Naive B cell (primary cell): ENCODE measurements around the gene SPDYE3. TPM values are rescaled to one million over a fixed set of nuclear protein-coding genes. Genes with fewer than 3 reads are reported as not detected.
"Not testable (repeated sequence)": the region's sequence is repeated elsewhere in the genome, so short reads cannot be mapped to it uniquely, and the experiment has no call there.

Experiments
- ATAC-seq, 2 donors: fragments of 150-1000 bp; cut with Tn5 transposase; 2 replicates each; pipeline ENCODE4 v1.10.0; 2021; ENCODE audit warnings: low read depth in 2 of 2, mild to moderate bottlenecking in 2 of 2, moderate library complexity in 2 of 2
- DNase-seq: peaks from one replicate; pipeline ENCODE4 v3.0.0; 2022
- H3K27ac Mint-ChIP-seq, 6 donors: one replicate each; pipeline ENCODE4 v1.8.0; 2020 to 2022; ENCODE audit warnings: mild to moderate bottlenecking in 6 of 6, mixed read lengths in 6 of 6, moderate library complexity in 5 of 6, inconsistent platforms in 2 of 6
- H3K27me3 Mint-ChIP-seq, 3 donors: one replicate each; pipeline ENCODE4 v1.8.0; 2021 to 2022; ENCODE audit warnings: mixed read lengths in 3 of 3, mild to moderate bottlenecking in 1 of 3
- H3K36me3 Mint-ChIP-seq, 2 donors: one replicate each; pipeline ENCODE4 v1.8.0; 2020 to 2022; ENCODE audit warnings: mixed read lengths in 2 of 2, inconsistent platforms in 1 of 2, mild to moderate bottlenecking in 1 of 2
- H3K4me1 Mint-ChIP-seq, 3 donors: one replicate each; pipeline ENCODE4 v1.8.0; 2020 to 2022; ENCODE audit warnings: mixed read lengths in 3 of 3, inconsistent platforms in 1 of 3, mild to moderate bottlenecking in 1 of 3, moderate library complexity in 1 of 3
- H3K4me3 Mint-ChIP-seq, 8 donors: one replicate each; pipeline ENCODE4 v1.8.0; 2020 to 2022; ENCODE audit warnings: mild to moderate bottlenecking in 8 of 8, mixed read lengths in 8 of 8, moderate library complexity in 8 of 8, inconsistent platforms in 2 of 8
- H3K9me3 Mint-ChIP-seq, 7 donors: one replicate each; pipeline ENCODE4 v1.8.0; 2020 to 2022; ENCODE audit warnings: mixed read lengths in 7 of 7, mild to moderate bottlenecking in 5 of 7, inconsistent platforms in 2 of 7, moderate library complexity in 1 of 7
- polyA plus RNA-seq, 6 donors: library from polyadenylated mRNA; unstranded; fragments of 300-500 nt; fragmentation: Illumina TruSeq; gene quantifications; one replicate each; pipeline ENCODE4 v1.2.3, GENCODE V29; 2021; ENCODE audit warnings: low read depth in 6 of 6

SPDYE3 gene
- polyA plus RNA-seq, 6 donors from 2014 or later = 5.0 to 10.3 (median 8.5) TPM

DNA sequence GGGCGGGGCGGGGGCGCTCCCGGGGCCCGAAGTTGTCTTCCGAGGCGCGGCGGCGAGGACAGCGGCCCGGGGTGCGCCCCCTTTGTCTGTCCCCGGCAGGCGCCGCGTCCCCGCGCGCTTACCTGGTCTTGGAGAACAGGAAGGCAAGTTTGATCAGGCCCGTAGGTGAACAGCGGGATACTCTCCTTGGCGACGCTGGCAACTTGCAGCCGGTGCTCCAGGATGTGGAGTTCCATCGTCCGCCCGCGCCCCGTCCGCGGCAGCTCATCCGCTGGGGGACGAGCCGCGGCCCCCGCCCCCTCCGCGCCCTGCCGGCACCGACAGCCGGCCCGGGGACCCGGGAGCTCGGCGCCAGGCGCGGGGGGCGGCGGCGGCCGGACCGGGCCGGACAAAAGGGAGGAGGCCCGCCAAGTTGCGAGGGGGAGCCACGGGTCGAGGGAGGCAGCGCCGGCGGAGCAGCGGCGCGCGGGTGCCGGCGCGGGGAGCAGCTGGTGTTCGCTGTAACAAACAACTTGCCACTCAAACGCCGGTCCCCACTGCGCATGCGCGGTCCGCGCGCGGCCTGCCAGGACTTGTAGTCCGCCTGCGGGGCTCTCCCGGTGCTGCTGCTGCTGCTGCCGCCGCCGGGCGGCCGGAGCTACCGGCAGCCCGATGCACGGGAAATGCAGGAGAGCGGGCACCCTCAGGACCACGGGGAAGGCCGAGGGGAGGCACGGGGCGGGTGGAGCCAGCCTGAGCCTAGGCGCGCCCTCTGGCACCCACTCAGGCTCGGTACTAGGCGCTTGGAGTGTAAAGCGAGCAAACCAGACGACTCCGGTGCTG is 35.6 kb upstream of the SPDYE3 start:
- peak; percentile 98 for DNase-seq
- peaks cover 19 to 36% (median 20%) of the 10 kb centered on the region in 3 donors for H3K4me1 Mint-ChIP-seq
- no peaks in the 10 kb centered on the region for H3K36me3 Mint-ChIP-seq
- ATAC-seq = peak; percentile 94 to 95
- H3K4me3 Mint-ChIP-seq = peak overlapping the region; percentile 75 to 93 (median 82)
- H3K27ac Mint-ChIP-seq = peak overlapping the region in 4 of 6 donors; percentile 26 to 83 (median 64)
- no peaks in the 10 kb centered on the region for H3K9me3 Mint-ChIP-seq
- no peaks in the 10 kb centered on the region for H3K27me3 Mint-ChIP-seq

DNA sequence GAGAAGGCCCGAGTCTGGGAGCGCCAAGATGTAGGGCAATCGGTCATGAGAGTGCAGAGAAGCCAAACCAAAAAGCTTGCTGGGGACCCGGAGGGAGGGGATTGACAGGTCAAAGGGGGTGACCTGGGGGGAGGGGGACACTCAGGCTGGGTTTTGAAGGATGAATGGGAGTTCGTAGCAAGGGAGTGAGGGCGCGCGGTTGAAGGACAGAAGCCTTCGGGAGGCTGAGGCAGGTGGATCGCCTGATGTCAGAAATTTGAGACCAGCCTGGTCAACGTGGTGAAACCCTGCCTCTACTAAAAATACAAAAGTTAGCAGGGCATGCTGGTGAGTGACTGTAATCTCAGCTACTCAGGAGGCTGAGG is 35.0 kb upstream of the SPDYE3 start:
- Mint-ChIP-seq H3K4me1 (peaks cover 16 to 30% (median 17%) of the 10 kb centered on the region in 3 donors), H3K4me3 (peak overlapping the region; percentile 73 to 93 (median 82)), H3K27ac (peak overlapping the region in 5 of 6 donors; percentile 51 to 92 (median 72))
- ATAC-seq, H3K36me3 Mint-ChIP-seq, H3K9me3 Mint-ChIP-seq, DNase-seq, H3K27me3 Mint-ChIP-seq: not testable (repeated sequence)

DNA sequence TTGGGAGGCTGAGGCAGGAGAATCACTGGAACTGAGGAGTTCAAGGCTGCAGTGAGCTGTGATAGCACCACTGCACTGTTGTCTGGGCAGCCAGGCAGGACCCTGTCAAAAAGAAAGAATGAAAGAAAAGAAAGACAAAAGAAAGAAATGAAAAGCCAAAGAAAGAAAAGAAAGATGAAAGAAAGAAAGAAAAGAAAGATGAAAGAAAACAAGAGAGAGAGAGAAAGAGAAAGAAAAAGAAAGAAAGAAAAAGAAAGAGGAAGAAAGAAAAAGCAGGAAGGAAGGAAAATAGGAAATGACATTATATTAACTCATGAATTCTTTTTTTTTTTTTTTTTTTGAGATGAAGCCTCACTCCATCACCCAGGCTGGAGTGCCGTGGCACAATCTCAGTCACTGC is 32.4 kb upstream of the SPDYE3 start:
- no peak for DNase-seq
- H3K9me3 Mint-ChIP-seq = no peaks in the 10 kb centered on the region
- peaks cover 12 to 30% (median 17%) of the 10 kb centered on the region in 3 donors for H3K4me1 Mint-ChIP-seq
- no peaks in the 10 kb centered on the region for H3K27me3 Mint-ChIP-seq
- H3K4me3 Mint-ChIP-seq = peak overlapping the region in 4 of 8 donors; percentile 5 to 73 (median 44)
- peak overlapping the region in 5 of 6 donors; percentile 17 to 82 (median 69) for H3K27ac Mint-ChIP-seq
- no peak for ATAC-seq
- H3K36me3 Mint-ChIP-seq = no peaks in the 10 kb centered on the region

DNA sequence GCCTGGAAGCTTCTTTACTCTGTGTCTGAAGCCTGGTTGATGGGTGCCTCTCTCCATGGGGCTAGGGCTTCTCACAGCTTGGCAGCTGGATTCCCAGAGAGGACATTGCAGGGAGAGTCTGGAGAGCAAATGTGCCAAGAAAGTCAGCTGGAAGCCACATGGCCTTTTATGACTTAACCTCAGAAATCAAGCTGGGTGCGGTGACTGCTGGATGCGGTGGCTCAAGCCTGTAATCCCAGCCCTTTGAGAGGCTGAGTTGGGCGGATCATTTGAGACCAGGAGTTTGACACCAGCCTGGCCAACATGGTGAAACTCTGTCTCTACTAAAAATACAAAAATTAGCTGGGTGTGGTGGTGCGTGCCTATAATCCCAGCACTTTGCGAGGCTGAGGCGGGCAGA is 31.4 kb upstream of the SPDYE3 start:
- not testable (repeated sequence) for H3K9me3 Mint-ChIP-seq, H3K27ac Mint-ChIP-seq, ATAC-seq, H3K27me3 Mint-ChIP-seq, DNase-seq, H3K36me3 Mint-ChIP-seq
- H3K4me1 Mint-ChIP-seq = peaks cover 6 to 24% (median 11%) of the 10 kb centered on the region in 3 donors
- H3K4me3 Mint-ChIP-seq = peak overlapping the region in 3 of 8 donors; percentile 6 to 46 (median 38)

DNA sequence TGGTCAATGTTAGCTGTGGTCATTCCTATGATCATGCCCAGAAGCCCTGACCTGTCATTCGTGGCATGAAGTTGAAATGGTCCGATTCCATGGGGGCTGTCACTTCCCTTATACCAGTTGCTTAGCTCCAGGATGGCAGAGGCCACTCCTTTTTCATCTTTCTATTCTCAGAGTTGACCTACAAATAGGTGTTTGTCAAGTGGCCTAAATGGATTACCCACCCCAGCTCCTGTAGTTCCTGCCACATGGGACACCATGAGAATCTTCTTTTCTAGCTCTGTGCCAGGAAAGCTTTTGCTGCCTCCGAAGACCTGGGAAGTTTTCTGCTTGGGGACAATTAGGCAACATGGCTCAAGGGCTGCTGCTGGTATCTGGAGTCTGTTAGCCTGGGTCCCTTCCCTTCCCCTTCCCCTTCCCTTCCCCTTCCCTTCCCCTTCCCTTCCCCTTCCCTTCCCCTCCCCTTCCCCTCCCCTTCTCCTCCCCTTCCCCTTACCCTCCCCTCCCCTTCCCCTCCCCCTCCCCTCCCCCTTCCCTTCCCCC is 25.4 kb upstream of the SPDYE3 start:
- not testable (repeated sequence) for H3K36me3 Mint-ChIP-seq, H3K27me3 Mint-ChIP-seq, H3K4me1 Mint-ChIP-seq, DNase-seq, H3K4me3 Mint-ChIP-seq, ATAC-seq, H3K9me3 Mint-ChIP-seq
- H3K27ac Mint-ChIP-seq = peak overlapping the region in 1 of 6 donors; percentile 60

DNA sequence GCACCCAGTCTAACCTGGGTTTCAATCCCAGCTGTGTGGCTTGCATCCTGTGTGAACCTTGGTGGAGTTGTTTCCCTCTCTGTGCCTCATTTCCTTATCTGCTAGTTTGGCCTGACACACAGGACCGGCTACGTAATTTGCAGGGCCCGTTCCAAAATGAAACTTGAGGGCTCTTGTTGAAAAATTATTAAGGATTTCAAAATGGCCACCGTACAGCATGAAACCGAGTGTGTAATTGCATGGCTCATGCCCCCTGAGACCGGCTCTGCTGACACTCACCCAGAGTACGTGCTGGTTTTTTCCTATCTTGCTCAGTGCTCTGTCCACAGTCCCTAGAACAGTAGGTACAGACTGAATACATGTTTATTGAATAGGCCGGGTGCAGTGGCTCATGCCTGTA is 24.4 kb upstream of the SPDYE3 start:
- H3K4me1 Mint-ChIP-seq, DNase-seq, ATAC-seq: not testable (repeated sequence)

DNA sequence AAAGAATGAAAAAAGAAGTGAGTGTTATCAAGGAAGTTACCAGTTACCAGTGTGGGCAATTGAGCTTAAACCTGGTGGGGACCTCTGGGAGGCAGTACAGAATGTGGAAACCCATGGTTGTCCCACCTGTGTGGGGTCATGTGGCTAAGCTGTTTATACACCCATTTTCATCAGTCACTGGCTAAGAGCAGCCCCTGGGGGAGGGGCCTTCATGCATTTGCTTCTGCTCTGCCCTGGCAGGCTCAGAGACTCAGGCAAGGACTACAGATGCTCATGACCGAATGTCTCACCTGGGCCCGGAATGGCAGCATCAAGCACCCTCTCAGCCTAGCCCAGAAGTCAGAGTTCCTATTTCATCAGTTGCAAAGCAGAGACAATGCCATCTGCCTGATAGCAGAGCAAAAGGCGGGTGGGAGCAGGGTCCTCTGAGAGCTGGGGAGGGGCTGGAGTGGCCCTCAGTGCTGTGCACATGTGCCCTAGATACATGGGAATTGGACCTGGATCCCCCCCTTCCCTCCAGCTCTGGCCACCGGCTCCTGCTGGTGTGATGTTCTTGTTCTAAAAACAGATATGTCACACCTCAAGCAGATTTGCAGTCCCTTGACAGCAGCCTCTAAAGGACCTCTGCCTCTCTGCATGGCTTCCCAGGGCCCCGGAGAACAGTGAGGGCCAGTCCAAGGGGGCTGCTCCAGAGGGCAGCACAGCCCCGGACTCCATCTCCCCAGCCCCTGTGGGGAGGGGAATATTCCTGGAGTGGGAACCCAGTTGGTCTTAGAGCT is 20.1 kb upstream of the SPDYE3 start:
- H3K27me3 Mint-ChIP-seq, H3K36me3 Mint-ChIP-seq, H3K27ac Mint-ChIP-seq, H3K4me1 Mint-ChIP-seq, H3K9me3 Mint-ChIP-seq, ATAC-seq, DNase-seq: not testable (repeated sequence)
- peak overlapping the region in 1 of 8 donors; percentile 60 for H3K4me3 Mint-ChIP-seq

More for the DNA sequence above, 24.4 kb upstream of the SPDYE3 start:
- H3K4me3 Mint-ChIP-seq, H3K9me3 Mint-ChIP-seq, H3K27ac Mint-ChIP-seq, H3K36me3 Mint-ChIP-seq, H3K27me3 Mint-ChIP-seq: not testable (repeated sequence)

DNA sequence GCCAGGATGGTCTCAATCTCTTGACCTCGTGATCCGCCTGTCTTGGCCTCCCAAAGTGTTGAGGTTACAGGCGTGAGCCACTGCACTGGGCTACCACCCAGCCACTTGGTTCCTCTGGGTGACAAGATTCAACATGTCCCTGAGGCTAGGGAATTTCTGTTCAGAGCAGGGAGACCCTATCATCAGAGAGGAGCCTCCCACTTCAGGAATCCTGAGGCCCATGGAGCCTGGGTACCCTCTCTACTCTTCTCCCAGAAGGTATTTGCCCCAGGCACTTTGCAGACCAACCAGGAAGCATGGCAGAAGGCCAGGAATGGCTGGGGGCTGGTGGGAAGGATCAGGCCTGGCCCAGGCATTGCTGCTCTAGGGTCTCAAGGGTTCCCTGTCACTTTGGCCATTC is 19.2 kb upstream of the SPDYE3 start:
- H3K4me3 Mint-ChIP-seq, DNase-seq, ATAC-seq, H3K36me3 Mint-ChIP-seq, H3K27ac Mint-ChIP-seq, H3K27me3 Mint-ChIP-seq, H3K4me1 Mint-ChIP-seq, H3K9me3 Mint-ChIP-seq: not testable (repeated sequence)

DNA sequence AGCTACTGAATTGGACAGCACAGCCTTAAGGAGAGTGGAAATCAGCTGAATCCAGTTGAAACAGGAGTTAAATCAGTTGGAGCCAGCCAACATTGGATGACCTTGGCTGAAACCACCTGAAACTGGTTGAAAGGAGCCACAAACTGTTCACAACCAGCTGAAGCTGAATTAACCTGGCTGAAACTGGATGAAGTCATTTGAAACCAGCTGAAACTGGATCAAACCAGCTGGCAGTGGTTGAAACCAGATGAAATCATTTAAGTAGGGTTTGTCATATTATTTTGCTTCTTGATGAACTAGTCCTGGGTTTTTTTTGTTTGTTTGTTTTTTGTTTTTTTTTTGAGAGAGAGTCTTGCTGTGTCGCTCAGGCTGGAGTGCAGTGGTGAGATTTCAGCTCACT is 15.3 kb upstream of the SPDYE3 start:
- H3K36me3 Mint-ChIP-seq, H3K4me1 Mint-ChIP-seq, DNase-seq, H3K27ac Mint-ChIP-seq, ATAC-seq, H3K4me3 Mint-ChIP-seq, H3K9me3 Mint-ChIP-seq, H3K27me3 Mint-ChIP-seq: not testable (repeated sequence)

DNA sequence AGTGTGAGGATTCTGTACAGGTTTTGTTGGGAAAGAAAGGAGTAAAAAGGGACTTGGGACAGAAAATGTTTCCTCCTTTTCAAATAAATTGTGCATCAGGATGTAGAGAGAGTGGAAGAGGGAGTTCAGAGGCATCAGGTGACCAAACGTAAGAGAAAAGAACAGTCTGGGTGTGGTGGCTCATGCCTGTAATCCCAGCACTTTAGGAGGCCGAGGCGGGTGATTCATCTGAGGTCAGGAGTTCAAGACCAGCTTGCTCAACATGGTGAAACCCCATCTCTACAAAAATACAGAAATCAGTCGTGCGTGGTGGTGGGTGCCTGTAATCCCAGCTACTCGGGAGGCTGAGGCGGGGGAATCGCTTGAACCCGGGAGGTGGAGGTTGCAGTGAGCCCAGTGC is 12.2 kb upstream of the SPDYE3 start:
- H3K4me1 Mint-ChIP-seq, H3K27me3 Mint-ChIP-seq, H3K36me3 Mint-ChIP-seq, H3K9me3 Mint-ChIP-seq, DNase-seq, H3K4me3 Mint-ChIP-seq, ATAC-seq: not testable (repeated sequence)
- peak overlapping the region in 2 of 6 donors; percentile 27 to 54 for H3K27ac Mint-ChIP-seq

DNA sequence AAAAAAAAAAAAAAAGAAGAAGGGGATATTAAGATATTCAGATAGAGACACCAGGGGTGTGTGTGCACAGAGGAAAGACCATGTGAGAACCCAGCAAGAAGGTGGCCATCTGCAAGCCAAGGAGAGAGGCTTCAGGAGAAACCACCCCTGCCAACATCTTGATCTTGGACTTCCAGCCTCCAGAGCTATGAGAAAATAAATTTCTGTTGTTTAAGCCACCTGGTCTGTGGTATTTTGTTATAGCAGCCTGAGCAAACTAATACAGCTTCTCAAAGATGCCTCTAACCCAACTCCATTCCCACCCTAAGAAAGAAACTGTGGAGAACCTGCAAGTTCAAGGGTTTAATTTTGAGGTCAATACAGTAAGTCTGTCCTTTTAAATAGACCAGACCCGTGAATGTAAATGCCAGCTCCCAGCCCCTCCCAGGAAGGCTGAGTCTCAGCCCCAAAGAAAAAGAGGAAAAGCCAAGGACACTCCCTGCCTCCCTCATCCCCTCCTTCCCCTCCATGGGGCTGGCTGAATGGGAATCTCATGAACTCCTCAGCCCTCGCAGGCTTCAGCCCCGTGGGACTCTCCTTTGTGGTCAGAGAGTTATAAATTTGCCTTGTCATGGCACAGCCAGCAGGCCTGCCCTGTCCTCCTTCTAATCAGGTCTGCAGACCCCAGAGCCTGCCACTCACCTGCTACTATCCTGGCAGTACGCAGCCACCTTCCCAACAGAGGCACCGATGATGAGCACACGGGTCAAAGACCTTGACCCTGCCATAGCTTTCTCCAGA is 9.5 kb upstream of the SPDYE3 start:
- H3K36me3 Mint-ChIP-seq, ATAC-seq, DNase-seq, H3K4me3 Mint-ChIP-seq, H3K4me1 Mint-ChIP-seq, H3K27ac Mint-ChIP-seq, H3K9me3 Mint-ChIP-seq, H3K27me3 Mint-ChIP-seq: not testable (repeated sequence)

DNA sequence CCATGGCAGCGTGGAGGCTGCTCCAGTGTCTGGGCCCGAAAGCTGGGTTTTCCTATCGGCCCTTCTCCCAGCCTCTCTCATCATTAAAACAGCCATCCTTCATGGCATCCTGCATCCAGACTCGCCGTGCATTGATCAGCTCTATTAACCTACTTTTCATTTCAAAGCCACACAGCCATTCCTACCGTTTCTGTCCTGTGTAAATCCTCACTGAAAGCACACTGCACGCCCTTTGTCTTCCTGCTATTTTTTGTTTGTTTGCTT is 8.9 kb upstream of the SPDYE3 start:
- H3K27ac Mint-ChIP-seq = not testable (repeated sequence)

DNA sequence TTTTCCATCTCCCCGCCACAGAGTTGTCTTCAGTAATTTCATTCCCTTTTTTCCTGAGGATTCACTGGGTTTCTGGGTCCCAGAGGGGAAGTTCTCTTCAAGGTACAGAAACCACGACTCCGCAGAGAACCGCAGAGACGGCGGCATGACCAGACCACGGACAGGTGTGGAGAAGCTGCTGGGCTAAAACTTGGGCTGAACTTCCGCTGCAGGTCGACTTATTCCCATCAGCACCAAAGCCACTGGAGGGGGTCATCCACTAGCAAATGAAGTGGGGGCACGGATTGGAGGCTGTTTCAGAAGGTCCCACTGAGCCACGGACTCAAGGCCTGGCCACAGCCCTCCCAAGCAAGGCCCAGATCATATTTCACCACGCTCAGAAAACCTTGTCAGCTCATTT is 3.0 kb upstream of the SPDYE3 start:
- not testable (repeated sequence) for DNase-seq, ATAC-seq, H3K27ac Mint-ChIP-seq, H3K4me3 Mint-ChIP-seq, H3K9me3 Mint-ChIP-seq, H3K36me3 Mint-ChIP-seq, H3K4me1 Mint-ChIP-seq, H3K27me3 Mint-ChIP-seq

More for the DNA sequence above, 8.9 kb upstream of the SPDYE3 start:
- ATAC-seq, DNase-seq, H3K27me3 Mint-ChIP-seq, H3K36me3 Mint-ChIP-seq, H3K9me3 Mint-ChIP-seq, H3K4me3 Mint-ChIP-seq, H3K4me1 Mint-ChIP-seq: not testable (repeated sequence)
